ENCODE data around the gene MINDY4. TPM values are rescaled to one million over a fixed set of nuclear protein-coding genes. Genes with fewer than 3 reads are reported as not detected.

Gene MINDY4
- polyA plus RNA-seq, 3 donors: 0.15 to 0.17 TPM; not detected in 1

DNA sequence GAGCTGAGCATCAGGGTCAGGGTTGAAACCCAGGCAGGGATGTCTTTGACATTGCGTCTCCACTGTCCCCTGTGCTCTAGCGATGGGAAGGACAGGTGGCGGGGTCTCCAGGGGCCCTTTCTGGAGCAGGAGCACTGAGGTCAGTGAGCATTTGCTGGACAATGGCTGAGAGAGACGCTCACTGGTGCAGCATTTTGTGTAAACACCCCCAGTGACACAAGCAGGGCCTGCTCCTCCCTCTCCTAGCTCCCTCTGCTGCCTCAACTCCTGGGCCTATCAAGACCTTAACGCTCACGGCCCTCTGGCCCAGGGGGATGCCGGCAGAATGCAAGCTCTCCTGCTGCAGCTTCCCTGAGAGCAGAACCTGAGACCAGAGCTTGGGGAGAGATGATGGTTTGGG lies 36.7 kb upstream of the MINDY4 start:
- peak overlapping the region in 1 of 7 donors; percentile 18 for H3K27ac Mint-ChIP-seq
- no peak overlapping the region for H3K4me2 ChIP-seq (replicated peaks; ENCODE audit: extremely low read depth, low read length, poor library complexity, severe bottlenecking)
- no peaks in the 10 kb centered on the region for H3K9me3 ChIP-seq (replicated peaks in 1 of 2; ENCODE audit: control insufficient read depth in 1 of 2, insufficient read depth in 1 of 2, low read length in 2 of 2)
- TF ChIP-seq, protein P1, sequence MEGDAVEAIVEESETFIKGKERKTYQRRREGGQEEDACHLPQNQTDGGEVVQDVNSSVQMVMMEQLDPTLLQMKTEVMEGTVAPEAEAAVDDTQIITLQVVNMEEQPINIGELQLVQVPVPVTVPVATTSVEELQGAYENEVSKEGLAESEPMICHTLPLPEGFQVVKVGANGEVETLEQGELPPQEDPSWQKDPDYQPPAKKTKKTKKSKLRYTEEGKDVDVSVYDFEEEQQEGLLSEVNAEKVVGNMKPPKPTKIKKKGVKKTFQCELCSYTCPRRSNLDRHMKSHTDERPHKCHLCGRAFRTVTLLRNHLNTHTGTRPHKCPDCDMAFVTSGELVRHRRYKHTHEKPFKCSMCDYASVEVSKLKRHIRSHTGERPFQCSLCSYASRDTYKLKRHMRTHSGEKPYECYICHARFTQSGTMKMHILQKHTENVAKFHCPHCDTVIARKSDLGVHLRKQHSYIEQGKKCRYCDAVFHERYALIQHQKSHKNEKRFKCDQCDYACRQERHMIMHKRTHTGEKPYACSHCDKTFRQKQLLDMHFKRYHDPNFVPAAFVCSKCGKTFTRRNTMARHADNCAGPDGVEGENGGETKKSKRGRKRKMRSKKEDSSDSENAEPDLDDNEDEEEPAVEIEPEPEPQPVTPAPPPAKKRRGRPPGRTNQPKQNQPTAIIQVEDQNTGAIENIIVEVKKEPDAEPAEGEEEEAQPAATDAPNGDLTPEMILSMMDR (IDR thresholded peaks at IDR 0.05): no peak
- peaks cover 4 to 14% (median 4%) of the 10 kb centered on the region in 3 donors for H3K27me3 Mint-ChIP-seq (ENCODE audit: low read depth in 3 of 3)
- no peaks in the 10 kb centered on the region for H3K4me1 Mint-ChIP-seq
- H2AFZ ChIP-seq (ENCODE audit: insufficient read depth, low read depth, low read length, poor library complexity, severe bottlenecking): no peak overlapping the region
- no peaks in the 10 kb centered on the region for H4K20me1 ChIP-seq (ENCODE audit: insufficient read depth, low read length)
- WGBS (ENCODE audit: insufficient coverage): 97% methylated on average over 4 of the region's 7 CpGs
- H3K36me3 Mint-ChIP-seq: no peaks in the 10 kb centered on the region
- intact Hi-C loops (cut with micrococcal nuclease): no loop called here
- H3K4me1 ChIP-seq (ENCODE audit: control insufficient read depth in 1 of 2, insufficient read depth in 2 of 2, low read length in 2 of 2): no peaks in the 10 kb centered on the region
- H3K4me3 Mint-ChIP-seq: no peak overlapping the region
- no peaks in the 10 kb centered on the region for H3K79me2 ChIP-seq (ENCODE audit: insufficient read depth, low read length)
- H3K27ac ChIP-seq (ENCODE audit: low read depth in 1 of 2, low read length in 2 of 2): no peak overlapping the region
- H3K36me3 ChIP-seq (replicated peaks in 1 of 2; ENCODE audit: control insufficient read depth in 1 of 2, insufficient read depth in 2 of 2, low read length in 2 of 2): no peaks in the 10 kb centered on the region
- H3K27me3 ChIP-seq (ENCODE audit: control insufficient read depth in 2 of 2, insufficient read depth in 2 of 2, low read length in 2 of 2): no peaks in the 10 kb centered on the region
- H3K9me3 Mint-ChIP-seq: peaks cover 0 to 16% (median 8%) of the 10 kb centered on the region in 7 donors
- no peak overlapping the region for H3K4me3 ChIP-seq (replicated peaks in 1 of 3; ENCODE audit: low read depth in 2 of 3, low read length in 3 of 3)
- DNase-seq: no peak
- H3K9ac ChIP-seq (ENCODE audit: insufficient read depth, low read length, poor library complexity, severe bottlenecking): no peak overlapping the region

GRCh38 chr7:30735631-30736030 lies 35.6 kb upstream of the MINDY4 start:
- Mint-ChIP-seq H3K9me3 (peaks cover 0 to 16% (median 8%) of the 10 kb centered on the region in 7 donors), H3K27ac (no peak overlapping the region), H3K4me3 (no peak overlapping the region), H3K27me3 (ENCODE audit: low read depth in 3 of 3) (peaks cover 3 to 14% (median 4%) of the 10 kb centered on the region in 3 donors), H3K4me1 (no peaks in the 10 kb centered on the region), H3K36me3 (no peaks in the 10 kb centered on the region)
- Histone ChIP-seq H3K4me3 (replicated peaks in 1 of 3; ENCODE audit: low read depth in 2 of 3, low read length in 3 of 3) (no peak overlapping the region), H3K9me3 (replicated peaks in 1 of 2; ENCODE audit: control insufficient read depth in 1 of 2, insufficient read depth in 1 of 2, low read length in 2 of 2) (no peaks in the 10 kb centered on the region), H3K36me3 (replicated peaks in 1 of 2; ENCODE audit: control insufficient read depth in 1 of 2, insufficient read depth in 2 of 2, low read length in 2 of 2) (no peaks in the 10 kb centered on the region), H3K27ac (ENCODE audit: low read depth in 1 of 2, low read length in 2 of 2) (no peak overlapping the region), H3K4me1 (ENCODE audit: control insufficient read depth in 1 of 2, insufficient read depth in 2 of 2, low read length in 2 of 2) (no peaks in the 10 kb centered on the region), H4K20me1 (ENCODE audit: insufficient read depth, low read length) (no peaks in the 10 kb centered on the region), H3K79me2 (ENCODE audit: insufficient read depth, low read length) (no peaks in the 10 kb centered on the region), H2AFZ (ENCODE audit: insufficient read depth, low read depth, low read length, poor library complexity, severe bottlenecking) (no peak overlapping the region), H3K9ac (ENCODE audit: insufficient read depth, low read length, poor library complexity, severe bottlenecking) (no peak overlapping the region), H3K4me2 (replicated peaks; ENCODE audit: extremely low read depth, low read length, poor library complexity, severe bottlenecking) (no peak overlapping the region), H3K27me3 (ENCODE audit: control insufficient read depth in 2 of 2, insufficient read depth in 2 of 2, low read length in 2 of 2) (no peaks in the 10 kb centered on the region)
- WGBS (ENCODE audit: insufficient coverage): no CpG with 5 or more reads among the region's 3 CpGs
- DNase-seq: no peak
- intact Hi-C loops (cut with micrococcal nuclease): no loop called here
- TF ChIP-seq, protein P1 (IDR thresholded peaks at IDR 0.05): no peak
